LNCAP (cell line): ENCODE measurements around the gene TAF11L2.
"Not testable (repeated sequence)": the region's sequence is repeated elsewhere in the genome, so short reads cannot be mapped to it uniquely, and the experiment has no call there.

ENCODE experiments used
- TF ChIP-seq, protein P1 (sequence below): fragments of 450-650 bp; IDR thresholded peaks from 2 replicates; pipeline ENCODE4 v1.5.1; 2017; ENCODE audit warnings: mild to moderate bottlenecking

TAF11L2 gene

GRCh38 chr5:17521501-17521900 is 23.5 kb downstream of the TAF11L2 start, which contains the start of gene TAF11L4:
Gene TAF11L4, plus strand, starts transcription at chr5:17521801.
- TF ChIP-seq, protein P1, sequence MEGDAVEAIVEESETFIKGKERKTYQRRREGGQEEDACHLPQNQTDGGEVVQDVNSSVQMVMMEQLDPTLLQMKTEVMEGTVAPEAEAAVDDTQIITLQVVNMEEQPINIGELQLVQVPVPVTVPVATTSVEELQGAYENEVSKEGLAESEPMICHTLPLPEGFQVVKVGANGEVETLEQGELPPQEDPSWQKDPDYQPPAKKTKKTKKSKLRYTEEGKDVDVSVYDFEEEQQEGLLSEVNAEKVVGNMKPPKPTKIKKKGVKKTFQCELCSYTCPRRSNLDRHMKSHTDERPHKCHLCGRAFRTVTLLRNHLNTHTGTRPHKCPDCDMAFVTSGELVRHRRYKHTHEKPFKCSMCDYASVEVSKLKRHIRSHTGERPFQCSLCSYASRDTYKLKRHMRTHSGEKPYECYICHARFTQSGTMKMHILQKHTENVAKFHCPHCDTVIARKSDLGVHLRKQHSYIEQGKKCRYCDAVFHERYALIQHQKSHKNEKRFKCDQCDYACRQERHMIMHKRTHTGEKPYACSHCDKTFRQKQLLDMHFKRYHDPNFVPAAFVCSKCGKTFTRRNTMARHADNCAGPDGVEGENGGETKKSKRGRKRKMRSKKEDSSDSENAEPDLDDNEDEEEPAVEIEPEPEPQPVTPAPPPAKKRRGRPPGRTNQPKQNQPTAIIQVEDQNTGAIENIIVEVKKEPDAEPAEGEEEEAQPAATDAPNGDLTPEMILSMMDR: not testable (repeated sequence)

- TF ChIP-seq, protein P1: not testable (repeated sequence)
These were observed 26.9 kb downstream of the TAF11L2 start, which contains the start of gene TAF11L5 for GRCh38 chr5:17524935-17525334. Gene TAF11L5, plus strand, starts transcription at chr5:17525235.

DNA sequence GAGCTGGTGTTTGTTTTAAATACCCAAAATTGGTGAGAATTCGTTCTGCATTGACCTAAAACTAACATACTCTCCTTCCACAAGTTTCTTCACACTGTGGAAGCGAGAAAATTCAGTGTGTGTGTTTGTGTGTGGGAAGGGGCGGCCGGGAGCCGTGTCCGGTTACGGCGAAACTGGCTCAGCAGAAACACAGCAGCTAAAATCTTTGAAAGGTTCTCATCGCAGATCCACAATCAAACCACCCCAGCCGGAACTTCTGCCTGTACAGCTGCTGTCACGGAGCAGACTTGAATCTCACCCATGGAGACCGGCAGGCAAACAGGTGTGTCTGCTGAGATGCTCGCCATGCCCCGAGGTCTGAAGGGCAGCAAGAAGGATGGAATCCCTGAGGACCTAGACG is 30.3 kb downstream of the TAF11L2 start, which contains the start of gene TAF11L6:
Gene TAF11L6, plus strand, starts transcription at position 301 of the 400 bp plus-strand sequence.
- TF ChIP-seq, protein P1: not testable (repeated sequence)
